Activated naive CD4-positive, alpha-beta T cell treated with anti-CD3 and anti-CD28 coated beads, Interleukin-2, amount 50 U/mL, for 72 hours (primary cell): ENCODE measurements around the gene ANXA11. TPM values are rescaled to one million over a fixed set of nuclear protein-coding genes. Genes with fewer than 3 reads are reported as not detected.

Source experiments
- ATAC-seq, 2 donors: fragments of 150-1000 bp; cut with Tn5 transposase; 2 replicates each; pipeline ENCODE4 v1.10.0; 2021; ENCODE audit warnings: mild to moderate bottlenecking in 2 of 2, moderate library complexity in 2 of 2
- DNase-seq, 2 donors: peaks; one replicate each; pipeline ENCODE4 v3.0.0; 2021 to 2022; ENCODE audit warnings: low spot score in 2 of 2
- H3K27ac Mint-ChIP-seq, 2 donors: one replicate each; pipeline ENCODE4 v1.8.0; 2022; ENCODE audit warnings: mild to moderate bottlenecking in 2 of 2, mixed read lengths in 2 of 2
- H3K36me3 Mint-ChIP-seq, 2 donors: one replicate each; pipeline ENCODE4 v1.8.0; 2022; ENCODE audit warnings: mixed read lengths in 2 of 2
- H3K9me3 Mint-ChIP-seq, 2 donors: one replicate each; pipeline ENCODE4 v1.8.0; 2022; ENCODE audit warnings: mixed read lengths in 2 of 2
- total RNA-seq, 2 donors: library from RNA; stranded (reverse); gene quantifications; one replicate each; pipeline ENCODE4 v1.2.3, GENCODE V29; 2022

ANXA11 gene
- total RNA-seq, 2 donors from 2014 or later: 218 to 304 TPM

DNA sequence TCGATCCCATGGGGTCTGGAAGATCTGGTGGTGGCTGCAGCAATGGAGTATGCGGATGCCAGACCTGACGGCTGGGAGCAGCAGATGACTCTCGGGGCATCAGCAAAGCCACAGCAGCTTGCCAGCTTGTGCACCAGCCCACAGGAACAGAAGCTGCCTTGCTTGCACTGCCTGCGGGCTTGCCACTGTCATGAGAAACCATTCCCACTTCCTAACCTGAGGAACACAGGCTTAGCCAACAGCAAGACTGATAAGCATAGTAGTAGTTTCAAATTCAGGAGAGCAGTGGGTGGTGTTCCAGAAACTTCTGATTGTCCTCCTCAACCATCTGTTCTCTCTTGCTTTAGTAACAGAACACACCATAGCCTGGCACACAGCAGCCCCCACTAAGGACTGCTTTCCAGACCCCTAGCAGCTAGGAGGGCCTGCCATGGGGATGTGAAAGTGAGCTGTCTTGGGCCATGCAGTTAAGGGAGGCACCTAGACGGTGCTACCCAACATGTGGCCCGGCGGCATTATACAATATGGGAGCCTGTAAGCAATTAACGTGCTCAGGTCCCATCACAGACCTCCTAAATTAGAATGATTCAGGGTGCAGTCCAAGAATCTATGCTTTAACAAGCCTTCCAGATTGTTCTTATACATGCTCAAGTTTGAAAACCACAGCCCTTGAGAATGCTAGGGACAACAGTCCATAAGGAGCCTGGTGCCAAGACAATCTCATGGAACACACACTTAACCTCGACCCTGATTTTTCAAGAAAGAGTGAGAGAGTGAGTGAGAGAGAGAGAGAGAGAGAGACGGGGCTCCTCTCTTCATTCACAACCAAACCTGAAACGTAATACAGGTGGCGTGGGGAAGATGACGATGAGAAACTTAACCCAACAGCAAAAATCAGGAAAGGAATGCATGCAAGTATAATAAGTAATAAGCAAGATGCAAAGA is 7.1 kb downstream of the ANXA11 start:
- DNase-seq (no peak), ATAC-seq (no peak)
- Mint-ChIP-seq H3K36me3 (peaks cover 31 to 38% of the 10 kb centered on the region in 2 donors), H3K9me3 (no peaks in the 10 kb centered on the region), H3K27ac (peak overlapping the region in 1 of 2 donors; percentile 66)

DNA sequence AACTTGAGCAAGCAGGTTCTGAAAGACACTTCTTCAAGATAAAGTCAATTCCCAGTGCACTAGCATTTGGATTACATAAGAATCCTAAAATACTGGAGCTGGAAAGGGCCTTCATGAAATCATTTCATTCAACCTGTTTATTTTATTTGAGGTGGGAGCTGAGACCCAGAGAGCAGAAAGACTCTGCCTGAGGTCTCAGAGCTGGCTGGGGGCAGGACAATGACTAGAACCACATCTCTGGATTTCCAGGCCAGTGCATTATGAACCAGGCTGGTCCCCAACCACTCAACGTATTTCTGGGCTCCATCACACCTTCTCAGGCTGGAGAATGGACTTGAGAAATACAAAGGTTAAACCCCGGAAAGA is 8.4 kb downstream of the ANXA11 start:
- peaks cover 5 to 6% of the 10 kb centered on the region in 2 donors for H3K9me3 Mint-ChIP-seq
- peak overlapping the region; percentile 87 to 92 for H3K27ac Mint-ChIP-seq
- peaks cover 28 to 44% of the 10 kb centered on the region in 2 donors for H3K36me3 Mint-ChIP-seq
- DNase-seq (no peak), ATAC-seq (no peak)

DNA sequence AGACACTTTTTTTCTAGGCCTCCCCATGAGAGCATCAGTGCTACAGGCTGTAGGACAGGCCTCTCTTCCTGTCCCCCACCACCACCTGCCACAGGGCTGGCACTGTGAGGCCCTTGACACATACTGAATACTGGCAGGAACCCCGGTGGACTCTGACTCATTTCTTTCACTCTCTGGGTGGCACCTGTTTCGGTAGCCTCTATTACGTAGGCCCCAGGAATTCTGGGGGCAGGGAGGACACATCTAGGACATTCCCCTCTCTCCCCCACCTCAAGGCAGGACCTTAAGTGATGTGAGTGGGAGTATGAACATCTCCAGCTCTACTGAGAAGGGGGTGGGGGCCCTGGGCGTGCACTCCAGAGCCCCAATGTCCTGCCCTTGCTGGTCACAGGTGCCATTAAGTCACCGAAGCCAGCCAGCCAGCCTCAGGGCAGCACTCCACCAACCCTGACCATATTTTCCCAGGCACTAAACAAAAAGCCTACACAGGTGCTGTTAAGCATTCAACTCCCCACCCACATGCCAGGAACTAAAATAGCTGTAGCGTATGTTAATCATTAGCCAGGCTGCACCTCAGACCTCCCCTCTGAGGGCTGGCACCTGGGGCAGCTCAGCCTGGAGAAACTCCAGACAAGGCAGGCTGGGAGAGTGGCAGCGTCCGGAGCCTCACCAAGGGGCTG is 8.9 kb downstream of the ANXA11 start:
- ATAC-seq: peak; percentile 92 to 97
- Mint-ChIP-seq H3K36me3 (peaks cover 28 to 44% of the 10 kb centered on the region in 2 donors), H3K9me3 (peaks cover 5 to 8% of the 10 kb centered on the region in 2 donors)

DNA sequence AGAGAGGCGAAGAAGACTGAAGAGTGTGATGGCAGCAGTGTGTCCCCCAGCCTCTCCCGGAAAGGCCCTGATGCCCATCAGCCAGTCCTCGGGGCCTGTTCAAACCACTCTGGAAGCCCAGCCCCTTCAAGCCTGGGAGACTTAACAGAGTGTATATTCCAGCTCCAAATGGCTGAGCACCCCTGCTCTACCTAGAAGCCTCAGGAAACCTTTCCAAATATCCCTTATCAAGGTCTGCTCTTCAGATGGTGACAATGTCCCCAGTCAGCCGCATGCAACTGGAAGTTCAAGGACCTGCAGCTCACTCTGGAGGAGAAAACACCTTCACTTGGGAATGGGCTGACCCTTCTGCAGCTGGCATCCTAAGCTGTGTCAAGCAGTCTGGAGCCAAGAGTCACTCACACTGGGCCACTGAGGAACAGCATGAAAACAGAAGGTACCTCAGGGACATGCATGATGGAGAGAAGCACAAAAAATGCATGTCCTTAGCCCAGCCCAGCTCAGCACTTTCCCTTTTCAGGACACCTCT is 10.2 kb downstream of the ANXA11 start:
- ATAC-seq (no peak), DNase-seq (peak in 1 of 2 donors; percentile 54)
- Mint-ChIP-seq H3K9me3 (peaks cover 5 to 11% of the 10 kb centered on the region in 2 donors), H3K27ac (peak overlapping the region; percentile 87 to 92), H3K36me3 (peaks cover 24 to 40% of the 10 kb centered on the region in 2 donors)

More for the DNA sequence above, 8.9 kb downstream of the ANXA11 start:
- DNase-seq: peak; percentile 58 to 88
- H3K27ac Mint-ChIP-seq: peak overlapping the region; percentile 87 to 92

DNA sequence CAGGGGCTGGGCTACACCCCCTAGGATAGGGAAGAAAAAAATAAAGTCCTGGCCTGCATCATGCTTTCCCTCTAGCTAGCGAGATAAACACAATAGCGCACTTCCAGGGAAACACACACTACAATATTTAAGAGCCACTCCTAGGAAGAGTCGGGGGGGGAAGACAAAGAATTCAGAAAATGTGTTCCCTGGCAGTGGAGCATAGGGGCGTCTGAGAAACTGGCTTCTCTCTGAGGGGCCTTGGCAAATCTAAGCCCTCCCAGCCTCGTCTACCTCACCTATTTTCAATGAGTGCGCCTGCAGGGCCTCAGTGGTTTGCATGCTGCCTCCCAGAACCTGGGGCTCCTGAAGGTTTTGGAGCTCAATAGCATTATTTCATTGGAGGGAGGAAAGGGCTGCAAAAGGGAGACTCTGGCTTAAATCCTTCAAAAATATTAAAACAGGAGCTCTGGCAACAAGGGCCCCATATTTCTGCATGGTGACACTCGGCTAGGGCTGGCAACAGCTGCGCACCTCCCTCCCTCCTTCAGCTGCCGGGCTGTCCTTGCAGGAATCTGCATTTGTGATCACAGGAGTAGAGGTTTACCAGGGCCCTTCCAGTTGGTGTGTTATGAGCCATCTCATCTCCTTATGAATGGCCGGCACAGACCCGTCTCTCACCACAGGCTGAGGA is 10.8 kb downstream of the ANXA11 start:
- no peak for DNase-seq
- H3K9me3 Mint-ChIP-seq: peaks cover 5 to 11% of the 10 kb centered on the region in 2 donors
- peaks cover 24 to 40% of the 10 kb centered on the region in 2 donors for H3K36me3 Mint-ChIP-seq
- H3K27ac Mint-ChIP-seq: peak overlapping the region in 1 of 2 donors; percentile 87
- no peak for ATAC-seq

DNA sequence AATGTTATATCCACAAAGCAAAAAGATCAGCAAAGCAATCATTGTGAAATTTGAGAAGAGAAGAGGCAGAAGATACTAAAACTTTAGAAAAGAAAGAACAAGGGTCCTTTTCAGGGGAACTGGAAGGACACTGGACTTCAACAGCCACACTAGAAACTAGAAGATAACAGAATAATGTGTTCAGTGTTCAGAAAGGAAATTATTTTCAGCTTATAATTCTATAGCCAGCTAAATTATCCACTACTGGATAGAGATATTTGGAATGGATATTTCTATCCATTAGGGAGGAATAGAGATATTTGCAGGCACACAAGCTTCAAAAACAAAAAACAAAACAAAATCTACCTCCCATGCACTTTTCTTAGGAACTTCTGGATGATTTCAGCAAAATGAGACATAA is 12.8 kb downstream of the ANXA11 start:
- DNase-seq (no peak), ATAC-seq (no peak)
- H3K9me3 Mint-ChIP-seq: peaks cover 5 to 11% of the 10 kb centered on the region in 2 donors
- H3K27ac Mint-ChIP-seq: peak overlapping the region in 1 of 2 donors; percentile 90
- H3K36me3 Mint-ChIP-seq: peaks cover 24 to 40% of the 10 kb centered on the region in 2 donors

DNA sequence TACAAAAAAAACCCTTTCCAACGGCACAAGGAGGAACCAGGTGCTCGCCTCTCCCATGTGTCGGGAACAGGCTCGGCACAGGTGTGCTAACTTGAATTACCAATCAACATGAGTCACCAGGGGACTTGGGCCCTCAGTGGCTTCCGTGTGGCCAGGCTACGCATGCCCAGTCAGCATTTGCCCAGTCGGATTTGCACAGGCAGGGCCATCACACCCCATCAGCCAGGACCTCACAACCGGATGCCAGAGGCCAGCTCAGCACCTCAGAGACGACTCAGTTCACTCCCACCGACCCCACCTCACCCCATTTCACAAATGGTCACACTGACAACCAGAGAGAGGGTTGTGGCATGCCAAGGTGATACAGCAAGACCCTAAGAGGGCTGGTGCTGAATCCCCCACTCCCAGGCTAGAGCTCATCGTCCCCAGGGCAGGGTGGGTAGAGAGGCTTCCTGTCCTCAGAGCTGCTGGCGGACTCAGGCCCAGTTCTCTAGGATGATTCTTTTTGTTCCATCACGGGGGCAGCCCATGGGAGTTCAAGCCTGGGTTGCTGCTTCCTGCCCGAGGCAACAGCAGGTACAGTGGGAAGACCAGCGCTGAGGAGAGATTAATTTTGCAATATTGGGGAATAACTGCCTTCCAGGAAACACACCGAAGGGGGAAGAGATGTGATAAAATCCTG is 13.6 kb downstream of the ANXA11 start:
- peak overlapping the region; percentile 88 to 90 for H3K27ac Mint-ChIP-seq
- H3K36me3 Mint-ChIP-seq: peaks cover 24 to 40% of the 10 kb centered on the region in 2 donors
- peaks cover 5 to 11% of the 10 kb centered on the region in 2 donors for H3K9me3 Mint-ChIP-seq
- ATAC-seq (no peak), DNase-seq (peak in 1 of 2 donors; percentile 57)

DNA sequence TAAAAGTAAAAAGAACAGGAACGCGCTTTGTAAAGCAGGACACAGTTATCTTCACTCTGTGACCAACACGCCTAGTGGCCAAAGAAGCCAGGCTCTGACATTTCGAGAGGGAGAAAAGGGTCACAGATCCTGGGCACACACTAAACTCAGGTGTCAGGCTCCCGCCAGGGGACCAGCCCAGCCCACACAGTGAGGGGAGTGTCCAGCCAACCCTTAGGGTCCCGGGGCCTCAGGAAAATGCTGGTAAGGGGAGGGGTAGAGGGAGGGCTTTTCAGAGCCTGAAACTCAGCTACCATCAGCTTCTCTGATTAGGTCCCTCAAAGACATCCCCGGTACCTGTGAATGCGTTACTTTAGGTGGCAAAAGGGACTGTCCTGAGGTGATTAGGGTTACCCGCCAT is 16.6 kb downstream of the ANXA11 start:
- DNase-seq: no peak
- Mint-ChIP-seq H3K36me3 (peaks cover 13 to 23% of the 10 kb centered on the region in 2 donors), H3K9me3 (peaks cover 5 to 11% of the 10 kb centered on the region in 2 donors), H3K27ac (peak overlapping the region; percentile 89 to 92)
- ATAC-seq: no peak

DNA sequence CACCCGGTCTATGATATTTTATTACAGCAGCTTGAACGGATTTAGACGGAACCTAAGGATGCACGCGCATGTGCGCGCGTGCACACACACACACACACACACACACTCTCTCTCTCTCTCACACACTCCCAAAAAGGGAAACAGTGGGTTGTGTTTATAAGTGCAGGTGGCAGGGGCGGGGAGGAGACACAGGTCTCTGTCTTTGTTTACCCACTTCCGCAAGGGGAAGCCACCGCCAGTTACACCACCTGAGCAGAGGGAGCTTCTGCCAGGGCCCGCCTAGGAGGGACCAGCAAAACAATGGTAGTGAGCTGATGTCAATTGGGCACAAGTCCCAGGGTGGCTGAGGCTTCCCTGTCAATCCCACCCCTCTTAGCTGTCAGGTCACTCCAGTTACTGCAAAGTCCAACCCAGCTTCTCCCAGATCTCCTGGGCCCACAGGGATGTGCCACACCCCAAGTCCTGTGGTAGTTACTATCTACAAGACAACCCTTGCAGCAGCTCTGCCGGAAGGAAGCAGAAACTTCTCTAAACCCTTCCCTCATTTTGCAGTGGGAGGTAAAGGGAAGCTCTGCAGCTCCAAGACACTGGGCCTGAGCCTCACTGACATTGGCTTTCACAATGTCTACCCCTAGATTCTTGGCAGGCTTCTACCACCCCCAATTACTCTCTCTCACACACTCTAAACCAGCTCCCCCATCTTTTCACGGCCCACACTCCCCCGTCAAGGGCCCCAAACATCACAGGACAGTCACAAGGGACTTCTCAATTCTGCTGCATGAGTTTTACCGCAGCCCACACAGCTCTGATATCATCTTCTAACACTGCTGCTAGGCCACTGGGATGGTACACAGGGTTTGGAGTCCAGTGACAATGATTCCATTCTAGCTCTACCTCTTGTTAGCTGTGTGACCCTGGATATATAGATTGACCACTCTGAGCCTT is 17.6 kb downstream of the ANXA11 start:
- DNase-seq: peak; percentile 67 to 76
- Mint-ChIP-seq H3K9me3 (peaks cover 5 to 11% of the 10 kb centered on the region in 2 donors), H3K27ac (peak overlapping the region; percentile 92), H3K36me3 (peaks cover 13 to 20% of the 10 kb centered on the region in 2 donors)
- ATAC-seq: peak; percentile 86 to 87

DNA sequence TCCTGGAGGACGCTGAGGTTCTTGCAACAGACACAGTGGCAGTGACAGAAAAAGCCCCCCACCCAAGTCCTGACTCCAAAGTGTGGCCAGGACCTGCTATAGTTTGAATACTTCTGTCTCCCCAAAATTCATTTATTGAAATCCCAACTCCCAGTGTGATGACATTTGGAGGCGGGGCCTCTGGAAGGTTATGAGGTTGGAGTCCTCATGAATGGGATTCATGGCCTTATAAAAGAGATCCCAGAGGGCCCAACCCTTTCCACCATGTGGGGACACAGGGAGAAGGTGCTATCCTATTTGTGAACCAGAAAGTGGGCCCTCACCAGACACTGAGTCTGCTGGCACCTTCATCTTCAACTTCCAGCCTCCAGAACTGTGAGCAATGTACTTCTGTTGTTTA is 18.3 kb downstream of the ANXA11 start:
- DNase-seq: no peak
- Mint-ChIP-seq H3K9me3 (peaks cover under 1 to 6% of the 10 kb centered on the region in 2 donors), H3K27ac (peak overlapping the region; percentile 92), H3K36me3 (peaks cover 8 to 14% of the 10 kb centered on the region in 2 donors)
- no peak for ATAC-seq

DNA sequence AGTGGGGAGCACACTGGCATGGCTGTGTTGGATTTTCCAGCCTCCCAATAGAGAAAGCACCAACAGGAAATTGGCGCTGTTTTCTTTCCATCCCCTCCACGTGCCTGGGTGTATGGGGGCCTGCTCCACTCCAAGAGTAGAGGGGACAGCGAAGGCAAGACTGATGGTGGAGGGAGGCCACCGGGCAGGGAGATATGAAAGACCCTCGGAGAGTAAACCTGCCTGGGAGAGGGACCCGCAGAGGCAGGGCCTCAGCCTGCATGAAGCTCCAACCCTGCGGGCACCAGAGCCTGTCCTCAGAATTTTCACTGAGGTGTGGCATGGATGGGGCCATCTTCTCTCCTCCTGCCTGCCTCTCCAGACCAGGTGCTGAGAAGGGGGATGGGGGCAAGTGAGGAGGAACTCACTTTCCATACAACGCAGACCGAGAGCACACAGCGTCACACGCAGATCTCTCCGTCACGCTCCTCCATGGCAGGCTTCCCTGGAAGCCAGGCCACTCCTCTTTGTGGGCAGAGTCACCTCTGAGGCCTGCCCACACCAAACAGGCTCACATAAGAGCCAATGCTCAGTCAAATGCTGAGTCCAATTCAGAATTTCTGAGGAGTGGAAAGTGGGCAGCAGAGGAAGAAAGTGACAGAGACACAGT is 18.8 kb downstream of the ANXA11 start:
- Mint-ChIP-seq H3K27ac (peak overlapping the region; percentile 92), H3K36me3 (peaks cover 7 to 9% of the 10 kb centered on the region in 2 donors), H3K9me3 (peaks cover 0 to 4% of the 10 kb centered on the region in 2 donors)
- DNase-seq: no peak
- peak; percentile 25 to 36 for ATAC-seq

DNA sequence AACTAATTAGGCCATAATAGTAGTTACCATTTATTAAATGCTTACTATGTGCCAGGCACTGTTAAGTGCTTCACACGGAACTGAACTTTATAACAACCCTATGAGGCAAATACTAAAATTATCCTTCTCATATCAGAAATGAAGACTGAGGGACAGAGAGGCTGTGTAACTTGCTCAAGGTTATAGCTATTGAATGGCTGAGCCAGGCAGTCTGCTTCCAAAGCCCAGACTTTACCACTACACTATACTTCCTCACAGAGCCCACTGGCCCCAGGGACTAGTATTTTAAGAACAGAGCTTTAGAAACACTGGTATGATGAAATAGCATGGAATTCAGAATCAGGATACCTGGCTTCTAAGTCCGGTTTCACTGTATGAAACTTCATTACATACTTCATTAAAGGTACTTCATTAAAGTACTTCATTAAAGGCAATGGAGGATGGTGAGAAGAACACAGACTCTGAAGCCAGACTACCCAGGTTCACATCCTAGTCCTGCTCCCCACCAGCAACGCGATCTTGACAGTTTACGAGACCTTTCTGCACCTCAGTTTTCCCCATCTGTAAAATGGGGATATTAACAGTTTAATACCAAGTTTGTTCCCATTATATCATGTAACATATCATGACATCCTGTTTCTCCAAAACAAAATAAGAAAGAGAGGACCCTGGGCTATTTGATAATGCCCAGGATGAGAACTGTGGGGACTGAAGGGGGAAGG is 19.6 kb downstream of the ANXA11 start:
- Mint-ChIP-seq H3K36me3 (peaks cover 4% of the 10 kb centered on the region in 2 donors), H3K27ac (peak overlapping the region; percentile 92), H3K9me3 (no peaks in the 10 kb centered on the region)
- ATAC-seq (no peak), DNase-seq (no peak)

DNA sequence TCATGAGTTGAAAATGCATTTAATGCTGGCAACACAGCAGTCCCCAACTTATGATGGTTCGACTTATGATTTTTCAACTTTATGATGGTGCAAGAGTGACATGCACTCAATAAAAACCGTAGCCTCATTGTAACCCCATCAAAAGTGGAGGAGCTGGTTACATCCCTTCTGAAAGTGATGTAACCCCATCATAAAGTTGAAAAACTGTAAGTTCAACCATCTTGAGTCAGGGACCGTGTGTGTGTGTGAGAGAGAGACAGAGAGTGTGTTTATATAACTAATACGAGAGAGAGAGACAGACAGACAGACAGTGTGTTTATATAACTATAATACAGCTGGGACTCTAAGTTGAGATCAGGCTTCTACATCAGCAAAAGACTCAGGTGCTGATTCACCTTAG is 21.0 kb downstream of the ANXA11 start:
- DNase-seq (no peak), ATAC-seq (no peak)
- Mint-ChIP-seq H3K36me3 (peaks cover 4% of the 10 kb centered on the region in 2 donors), H3K27ac (peak overlapping the region in 1 of 2 donors; percentile 32), H3K9me3 (no peaks in the 10 kb centered on the region)

DNA sequence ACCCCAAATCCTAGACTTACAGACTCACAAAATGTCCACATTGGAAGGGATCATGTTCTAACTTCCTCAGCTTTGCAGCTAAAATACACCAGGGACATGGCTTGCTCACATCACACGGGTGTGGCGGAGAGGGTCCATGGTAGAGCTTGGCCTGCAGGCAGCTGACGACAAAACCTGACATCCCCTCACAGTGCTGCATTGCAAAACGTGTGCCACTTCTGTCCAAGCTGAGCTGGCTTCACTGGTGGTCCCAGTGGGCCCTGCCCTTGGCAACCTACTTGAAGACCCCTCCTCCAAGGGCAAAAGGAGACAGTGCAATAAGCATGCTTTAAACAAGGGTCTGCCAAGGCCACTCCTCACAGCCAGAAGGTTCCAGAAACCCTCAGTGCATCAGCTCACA is 21.9 kb downstream of the ANXA11 start:
- ATAC-seq: no peak
- H3K27ac Mint-ChIP-seq: no peak overlapping the region
- no peak for DNase-seq
- H3K9me3 Mint-ChIP-seq: no peaks in the 10 kb centered on the region
- peaks cover 4% of the 10 kb centered on the region in 2 donors for H3K36me3 Mint-ChIP-seq
